ENCODE measurements around the gene TNIK. TPM values are rescaled to one million over a fixed set of nuclear protein-coding genes. Genes with fewer than 3 reads are reported as not detected.

Gene TNIK
- total RNA-seq, 2 donors from 2014 or later = 5.6 to 47.1 TPM

DNA sequence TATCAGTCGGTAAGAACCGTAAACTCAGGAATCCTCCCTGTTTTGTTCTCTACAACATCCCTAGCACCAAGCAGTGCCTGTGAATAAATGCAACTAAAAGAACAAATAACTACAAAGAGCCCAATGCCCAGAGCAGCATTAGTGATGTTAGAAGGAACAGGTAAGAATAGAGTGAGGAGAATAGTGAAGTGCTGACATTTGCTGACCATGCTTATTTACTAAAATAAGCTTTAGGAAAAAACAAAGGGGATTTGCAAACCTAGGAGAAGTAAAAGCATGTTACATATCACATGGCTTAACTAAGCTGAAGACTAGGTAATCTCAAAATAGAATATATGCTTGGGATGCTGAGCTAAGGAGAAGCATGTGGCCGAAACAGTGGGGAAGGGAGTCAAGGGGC is 247.6 kb downstream of the TNIK start:
- intact Hi-C loops (cut with DNase I) = no loop called here
- H3K27me3 ChIP-seq (replicated peaks; ENCODE audit: insufficient read depth) = no peaks in the 10 kb centered on the region
- H3K9me3 ChIP-seq = no peaks in the 10 kb centered on the region
- no peaks in the 10 kb centered on the region for H3K36me3 ChIP-seq
- no peak for DNase-seq (ENCODE audit: low spot score)
- no peak overlapping the region for H3K27ac ChIP-seq
- no peak overlapping the region for H3K4me3 ChIP-seq
- 91% methylated on average over 3 of the region's 3 CpGs for WGBS
- H3K4me1 ChIP-seq (replicated peaks) = no peaks in the 10 kb centered on the region
- no peak for TF ChIP-seq POLR2A (IDR thresholded peaks at IDR 0.05)

DNA sequence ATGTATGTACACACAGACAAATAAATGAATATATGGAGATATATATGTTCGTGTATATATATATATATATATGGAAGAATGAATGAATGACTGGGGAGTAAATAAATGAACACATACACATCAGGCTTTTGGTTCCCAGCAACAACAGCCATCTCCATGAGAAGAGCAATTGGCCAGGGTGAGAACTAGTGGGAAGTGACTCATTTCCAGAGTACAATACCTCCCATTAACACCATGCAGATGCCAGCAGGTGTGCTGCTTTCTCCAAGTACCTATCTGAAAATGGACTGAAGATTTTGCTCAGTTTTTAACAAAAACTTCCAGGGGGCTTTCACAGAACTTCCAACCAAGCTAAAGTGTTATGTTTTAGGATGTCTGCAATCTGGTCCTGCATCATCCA is 253.9 kb downstream of the TNIK start:
- TF ChIP-seq POLR2AphosphoS5 (IDR thresholded peaks at IDR 0.05) (no peak), POLR2A (IDR thresholded peaks at IDR 0.05) (no peak)
- TF ChIP-seq, protein P1, sequence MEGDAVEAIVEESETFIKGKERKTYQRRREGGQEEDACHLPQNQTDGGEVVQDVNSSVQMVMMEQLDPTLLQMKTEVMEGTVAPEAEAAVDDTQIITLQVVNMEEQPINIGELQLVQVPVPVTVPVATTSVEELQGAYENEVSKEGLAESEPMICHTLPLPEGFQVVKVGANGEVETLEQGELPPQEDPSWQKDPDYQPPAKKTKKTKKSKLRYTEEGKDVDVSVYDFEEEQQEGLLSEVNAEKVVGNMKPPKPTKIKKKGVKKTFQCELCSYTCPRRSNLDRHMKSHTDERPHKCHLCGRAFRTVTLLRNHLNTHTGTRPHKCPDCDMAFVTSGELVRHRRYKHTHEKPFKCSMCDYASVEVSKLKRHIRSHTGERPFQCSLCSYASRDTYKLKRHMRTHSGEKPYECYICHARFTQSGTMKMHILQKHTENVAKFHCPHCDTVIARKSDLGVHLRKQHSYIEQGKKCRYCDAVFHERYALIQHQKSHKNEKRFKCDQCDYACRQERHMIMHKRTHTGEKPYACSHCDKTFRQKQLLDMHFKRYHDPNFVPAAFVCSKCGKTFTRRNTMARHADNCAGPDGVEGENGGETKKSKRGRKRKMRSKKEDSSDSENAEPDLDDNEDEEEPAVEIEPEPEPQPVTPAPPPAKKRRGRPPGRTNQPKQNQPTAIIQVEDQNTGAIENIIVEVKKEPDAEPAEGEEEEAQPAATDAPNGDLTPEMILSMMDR (IDR thresholded peaks at IDR 0.05) = no peak
- Histone ChIP-seq H3K4me1 (replicated peaks) (no peaks in the 10 kb centered on the region), H3K27me3 (replicated peaks; ENCODE audit: insufficient read depth) (no peaks in the 10 kb centered on the region), H3K9me3 (no peaks in the 10 kb centered on the region), H3K27ac (no peak overlapping the region), H3K36me3 (no peaks in the 10 kb centered on the region), H3K4me3 (no peak overlapping the region)
- no peak for DNase-seq (ENCODE audit: low spot score)
- intact Hi-C loops (cut with DNase I) = no loop called here
- WGBS = 97% methylated on average over 1 of the region's 1 CpG

DNA sequence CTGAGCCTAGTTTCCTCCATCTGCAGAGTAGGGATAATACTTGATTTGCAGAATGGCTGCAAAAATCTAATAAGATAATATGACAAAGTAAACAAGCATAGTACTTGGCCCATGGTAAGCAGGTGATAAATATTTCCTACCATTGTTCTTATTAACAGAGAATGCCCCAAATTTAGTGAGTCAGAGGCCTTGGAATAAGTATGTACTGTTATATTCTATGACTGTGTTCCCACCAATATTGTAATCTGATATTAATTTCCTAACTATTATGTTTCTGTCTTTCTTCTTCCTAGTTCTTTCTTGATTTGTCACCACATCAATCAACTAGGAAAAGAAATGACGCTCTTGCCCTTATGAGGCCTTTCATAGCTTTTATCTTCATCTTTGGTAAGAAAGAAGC is 255.3 kb downstream of the TNIK start:
- WGBS = 91% methylated on average over 1 of the region's 1 CpG
- Histone ChIP-seq H3K27ac (no peak overlapping the region), H3K9me3 (no peaks in the 10 kb centered on the region), H3K4me1 (replicated peaks) (no peaks in the 10 kb centered on the region), H3K27me3 (replicated peaks; ENCODE audit: insufficient read depth) (no peaks in the 10 kb centered on the region), H3K4me3 (no peak overlapping the region), H3K36me3 (no peaks in the 10 kb centered on the region)
- no peak for TF ChIP-seq POLR2AphosphoS5 (IDR thresholded peaks at IDR 0.05)
- no peak for TF ChIP-seq POLR2A (IDR thresholded peaks at IDR 0.05)
- TF ChIP-seq, protein P1 (IDR thresholded peaks at IDR 0.05) = no peak
- intact Hi-C loops (cut with DNase I) = no loop called here
- DNase-seq (ENCODE audit: low spot score) = no peak

DNA sequence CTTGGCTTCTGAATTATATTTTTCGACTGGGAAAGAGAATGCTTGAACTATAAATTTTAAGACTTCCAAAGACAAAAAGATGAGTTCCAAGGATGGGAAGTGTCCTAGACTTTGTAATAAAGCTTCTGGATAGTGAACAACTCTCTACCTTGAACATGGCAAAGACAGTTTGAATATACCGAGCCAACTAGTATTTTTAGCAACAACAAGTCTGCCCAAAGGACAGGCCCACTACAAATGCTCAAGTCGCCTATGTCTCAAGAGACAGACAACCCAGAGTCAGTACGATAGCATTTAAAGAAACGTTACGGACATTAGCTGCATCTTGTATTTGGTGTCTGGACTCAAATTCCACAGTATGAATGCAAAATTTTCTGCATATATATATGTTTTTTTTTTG is 258.4 kb downstream of the TNIK start:
- H3K4me1 ChIP-seq (replicated peaks) = no peaks in the 10 kb centered on the region
- H3K27me3 ChIP-seq (replicated peaks; ENCODE audit: insufficient read depth) = no peaks in the 10 kb centered on the region
- TF ChIP-seq POLR2A (IDR thresholded peaks at IDR 0.05) = no peak
- no peak for TF ChIP-seq POLR2AphosphoS5 (IDR thresholded peaks at IDR 0.05)
- TF ChIP-seq, protein P1 (IDR thresholded peaks at IDR 0.05) = no peak
- H3K9me3 ChIP-seq = no peaks in the 10 kb centered on the region
- H3K36me3 ChIP-seq = no peaks in the 10 kb centered on the region
- no peak overlapping the region for H3K27ac ChIP-seq
- 84% methylated on average over 6 of the region's 6 CpGs for WGBS
- intact Hi-C loops (cut with DNase I) = no loop called here
- no peak for DNase-seq (ENCODE audit: low spot score)
- H3K4me3 ChIP-seq = no peak overlapping the region

DNA sequence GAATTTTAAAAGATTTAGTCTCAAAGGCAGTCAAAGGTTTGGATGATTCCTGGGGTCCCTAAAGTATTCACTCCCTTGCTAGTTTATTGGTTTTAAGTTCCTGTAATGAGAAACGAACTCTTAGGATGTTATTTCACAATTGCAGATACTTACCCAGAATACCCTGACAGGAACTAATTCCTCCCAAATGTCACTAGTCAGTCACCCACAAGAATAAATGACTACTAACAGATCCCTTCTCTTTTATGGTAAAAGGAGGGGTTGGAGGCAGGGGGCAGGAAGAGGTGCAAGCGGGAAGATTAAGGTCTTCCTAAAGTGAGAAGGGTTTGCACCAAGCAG is 259.5 kb downstream of the TNIK start:
- no peak overlapping the region for H3K4me3 ChIP-seq

More for the DNA sequence above, 259.5 kb downstream of the TNIK start:
- intact Hi-C loops (cut with DNase I) = no loop called here
- Histone ChIP-seq H3K4me1 (replicated peaks) (no peaks in the 10 kb centered on the region), H3K27ac (no peak overlapping the region), H3K9me3 (no peaks in the 10 kb centered on the region), H3K27me3 (replicated peaks; ENCODE audit: insufficient read depth) (no peaks in the 10 kb centered on the region), H3K36me3 (no peaks in the 10 kb centered on the region)
- DNase-seq (ENCODE audit: low spot score) = no peak
- no peak for TF ChIP-seq POLR2AphosphoS5 (IDR thresholded peaks at IDR 0.05)
- TF ChIP-seq, protein P1 (IDR thresholded peaks at IDR 0.05) = no peak
- no peak for TF ChIP-seq POLR2A (IDR thresholded peaks at IDR 0.05)
- 84% methylated on average over 2 of the region's 2 CpGs for WGBS

All from prostate gland (tissue), 2 donors.